Measurements from ENCODE around the gene IRGQ.

The IRGQ gene

GRCh38 chr19:43595605-43595998, 332 bp downstream of the IRGQ start (continued):
- TF ChIP-seq ZNF341 (tag by site-specific recombination; IDR thresholded peaks at IDR 0.05; ENCODE audit: low read depth) (peak; percentile 63), ZNF785 (tag by site-specific recombination; IDR thresholded peaks at IDR 0.05) (0 out of 2 replicates have a peak, but pooled peaks have one; percentile 26), KLF1 (tag by site-specific recombination; IDR thresholded peaks at IDR 0.05) (0 out of 2 replicates have a peak, but pooled peaks have one; percentile 16), REPIN1 (tag by site-specific recombination; IDR thresholded peaks at IDR 0.05; ENCODE audit: low read depth) (0 out of 2 replicates have a peak, but pooled peaks have one; percentile 74), ZNF501 (tag by site-specific recombination; IDR thresholded peaks at IDR 0.05) (0 out of 2 replicates have a peak, but pooled peaks have one; percentile 33), ZNF18 (tag by site-specific recombination; IDR thresholded peaks at IDR 0.05) (peak; percentile 74), ZNF701 (tag by site-specific recombination; IDR thresholded peaks at IDR 0.05) (no peak), ZFP37 (tag by site-specific recombination; IDR thresholded peaks at IDR 0.05) (peak; percentile 87), ZNF600 (tag by site-specific recombination; IDR thresholded peaks at IDR 0.05) (peak; percentile 76), ZBTB11 (tag by site-specific recombination; conservative IDR thresholded peaks at IDR 0.05; ENCODE audit: low read depth) (peak; percentile 11), ZNF302 (tag by site-specific recombination; IDR thresholded peaks at IDR 0.05; ENCODE audit: low read depth) (0 out of 2 replicates have a peak, but pooled peaks have one; percentile 63), ZFHX2 (tag by site-specific recombination; conservative IDR thresholded peaks at IDR 0.05) (0 out of 2 replicates have a peak, but pooled peaks have one; percentile 8), ZNF677 (tag by site-specific recombination; IDR thresholded peaks at IDR 0.05) (no peak), ZNF214 (tag by site-specific recombination; IDR thresholded peaks at IDR 0.05; ENCODE audit: borderline replicate concordance) (0 out of 2 replicates have a peak, but pooled peaks have one; percentile 18), ZNF37A (tag by site-specific recombination; IDR thresholded peaks at IDR 0.05) (no peak), ZNF335 (tag by site-specific recombination; conservative IDR thresholded peaks at IDR 0.05) (no peak), GFI1B (tag by site-specific recombination; IDR thresholded peaks at IDR 0.05) (peak; percentile 89), KLF16 (tag by site-specific recombination; IDR thresholded peaks at IDR 0.05) (peak; percentile 71), REST (tag by site-specific recombination; IDR thresholded peaks at IDR 0.05) (peak; percentile 20; the same call in 1 of the 2 replicates), ZNF449 (tag by site-specific recombination; IDR thresholded peaks at IDR 0.05) (peak; percentile 50; the same call in 1 of the 2 replicates), ZNF266 (tag by site-specific recombination; IDR thresholded peaks at IDR 0.05; ENCODE audit: low read depth) (no peak), HOXD13 (CRISPR knock-in tag; IDR thresholded peaks at IDR 0.05; ENCODE audit: borderline replicate concordance) (no peak), WT1 (tag by site-specific recombination; IDR thresholded peaks at IDR 0.05) (0 out of 2 replicates have a peak, but pooled peaks have one; percentile 13)
- TF ChIP-seq, protein P1, sequence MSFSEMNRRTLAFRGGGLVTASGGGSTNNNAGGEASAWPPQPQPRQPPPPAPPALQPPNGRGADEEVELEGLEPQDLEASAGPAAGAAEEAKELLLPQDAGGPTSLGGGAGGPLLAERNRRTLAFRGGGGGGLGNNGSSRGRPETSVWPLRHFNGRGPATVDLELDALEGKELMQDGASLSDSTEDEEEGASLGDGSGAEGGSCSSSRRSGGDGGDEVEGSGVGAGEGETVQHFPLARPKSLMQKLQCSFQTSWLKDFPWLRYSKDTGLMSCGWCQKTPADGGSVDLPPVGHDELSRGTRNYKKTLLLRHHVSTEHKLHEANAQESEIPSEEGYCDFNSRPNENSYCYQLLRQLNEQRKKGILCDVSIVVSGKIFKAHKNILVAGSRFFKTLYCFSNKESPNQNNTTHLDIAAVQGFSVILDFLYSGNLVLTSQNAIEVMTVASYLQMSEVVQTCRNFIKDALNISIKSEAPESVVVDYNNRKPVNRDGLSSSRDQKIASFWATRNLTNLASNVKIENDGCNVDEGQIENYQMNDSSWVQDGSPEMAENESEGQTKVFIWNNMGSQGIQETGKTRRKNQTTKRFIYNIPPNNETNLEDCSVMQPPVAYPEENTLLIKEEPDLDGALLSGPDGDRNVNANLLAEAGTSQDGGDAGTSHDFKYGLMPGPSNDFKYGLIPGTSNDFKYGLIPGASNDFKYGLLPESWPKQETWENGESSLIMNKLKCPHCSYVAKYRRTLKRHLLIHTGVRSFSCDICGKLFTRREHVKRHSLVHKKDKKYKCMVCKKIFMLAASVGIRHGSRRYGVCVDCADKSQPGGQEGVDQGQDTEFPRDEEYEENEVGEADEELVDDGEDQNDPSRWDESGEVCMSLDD (tag by site-specific recombination; IDR thresholded peaks at IDR 0.05), result 0 out of 2 replicates have a peak, but pooled peaks have one; percentile 52
- TF ChIP-seq, protein P2, sequence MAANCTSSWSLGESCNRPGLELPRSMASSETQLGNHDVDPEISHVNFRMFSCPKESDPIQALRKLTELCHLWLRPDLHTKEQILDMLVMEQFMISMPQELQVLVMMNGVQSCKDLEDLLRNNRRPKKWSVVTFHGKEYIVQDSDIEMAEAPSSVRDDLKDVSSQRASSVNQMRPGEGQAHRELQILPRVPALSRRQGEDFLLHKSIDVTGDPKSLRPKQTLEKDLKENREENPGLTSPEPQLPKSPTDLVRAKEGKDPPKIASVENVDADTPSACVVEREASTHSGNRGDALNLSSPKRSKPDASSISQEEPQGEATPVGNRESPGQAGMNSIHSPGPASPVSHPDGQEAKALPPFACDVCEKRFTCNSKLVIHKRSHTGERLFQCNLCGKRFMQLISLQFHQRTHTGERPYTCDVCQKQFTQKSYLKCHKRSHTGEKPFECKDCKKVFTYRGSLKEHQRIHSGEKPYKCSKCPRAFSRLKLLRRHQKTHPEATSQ (tag by site-specific recombination; IDR thresholded peaks at IDR 0.05), result peak; percentile 59; the same call in 1 of the 2 replicates
